Measurements from ENCODE around the gene BAK1. TPM values are rescaled to one million over a fixed set of nuclear protein-coding genes. Genes with fewer than 3 reads are reported as not detected.

The BAK1 gene
- total and polyA plus RNA-seq, 2 of the 4 experiments (the other 2 are of a cell fraction), result 12.0 to 19.0 TPM

GRCh38 chr6:33534702-33535101 is 45.4 kb downstream of the BAK1 start:
- no peak overlapping the region for H2BK15ac ChIP-seq (ENCODE audit: low read depth, low read length)
- ChIA-PET POLR2A (ENCODE audit: unreplicated experiment) (no interaction called here), CTCF (no interaction called here)
- no peak overlapping the region for H3K4me3 ChIP-seq (ENCODE audit: insufficient read depth, low read depth, low read length)
- no peak overlapping the region for H3K4ac ChIP-seq (ENCODE audit: low read depth, low read length)
- no peak overlapping the region for H3K23ac ChIP-seq (ENCODE audit: low read depth, low read length)
- no peak overlapping the region for H4K91ac ChIP-seq (ENCODE audit: insufficient read depth, low read depth, low read length)
- no peak overlapping the region for H2AFZ ChIP-seq (replicated peaks; ENCODE audit: low read length, poor library complexity)
- no peak overlapping the region for H3K14ac ChIP-seq (replicated peaks; ENCODE audit: low read depth, low read length)
- H2BK20ac ChIP-seq (ENCODE audit: low read depth, low read length), result no peak overlapping the region
- H3K56ac ChIP-seq (ENCODE audit: extremely low read depth, insufficient read depth, low read length), result no peak overlapping the region
- no CpG with 5 or more reads among the region's 3 CpGs for WGBS, 2 experiments (ENCODE audit: extremely low coverage in 2 of 2, insufficient read length in 1 of 2)
- peaks cover 5% of the 10 kb centered on the region for H3K27me3 ChIP-seq (ENCODE audit: control insufficient read depth, insufficient read depth, low read length)
- no peaks in the 10 kb centered on the region for H4K20me1 ChIP-seq (ENCODE audit: insufficient read depth, low read length)
- dilution Hi-C loops (cut with HindIII; ENCODE audit: low sequenced_read_pairs, unreplicated experiment) (no loop called here), intact Hi-C loops (cut with micrococcal nuclease) (no loop called here), in situ Hi-C loops (cut with MboI; ENCODE audit: low sequenced_read_pairs) (no loop called here)
- H3K9me3 ChIP-seq (ENCODE audit: control insufficient read depth, insufficient read depth, low read length), result no peaks in the 10 kb centered on the region
- H3K36me3 ChIP-seq (ENCODE audit: control insufficient read depth, insufficient read depth, low read length), result no peaks in the 10 kb centered on the region
- no peak overlapping the region for H2AK5ac ChIP-seq (ENCODE audit: low read depth, low read length)
- no TSS peak for BruUV-seq (replicated peaks)
- H3K18ac ChIP-seq (ENCODE audit: low read depth, low read length), result no peak overlapping the region
- no peaks in the 10 kb centered on the region for H3K4me1 ChIP-seq (ENCODE audit: control insufficient read depth, insufficient read depth, low read length)
- no peak overlapping the region for H2BK120ac ChIP-seq (ENCODE audit: low read depth, low read length)
- H3K79me1 ChIP-seq (ENCODE audit: low read depth in 1 of 2, low read length in 2 of 2), result no peaks in the 10 kb centered on the region
- no peak overlapping the region for H2AK9ac ChIP-seq (replicated peaks; ENCODE audit: low read depth, low read length, poor library complexity)
- no peak overlapping the region for H3K4me2 ChIP-seq (ENCODE audit: low read depth, low read length)
- H2BK5ac ChIP-seq (ENCODE audit: low read depth, low read length, poor library complexity, severe bottlenecking), result no peak overlapping the region
- no peak overlapping the region for H3K9ac ChIP-seq (ENCODE audit: low read depth, low read length)
- no peaks in the 10 kb centered on the region for H3K9me1 ChIP-seq (ENCODE audit: insufficient read depth, low read length)
- H3K27ac ChIP-seq (ENCODE audit: insufficient read depth, low read length), result no peak overlapping the region
- no peak for ATAC-seq (ENCODE audit: low read depth)
- TF ChIP-seq USF2 (IDR thresholded peaks at IDR 0.05; ENCODE audit: low read depth, low read length), result no peak
- TF ChIP-seq MXI1 (IDR thresholded peaks at IDR 0.05; ENCODE audit: borderline replicate concordance, low read depth, low read length), result no peak
- TF ChIP-seq BHLHE40 (IDR thresholded peaks at IDR 0.05; ENCODE audit: low read depth, low read length), result no peak
- TF ChIP-seq POLR2A (IDR thresholded peaks at IDR 0.05; ENCODE audit: low read depth, low read length), result no peak
- no peak for TF ChIP-seq RAD21 (IDR thresholded peaks at IDR 0.05; ENCODE audit: low read length)
- no peak for TF ChIP-seq RCOR1 (IDR thresholded peaks at IDR 0.05; ENCODE audit: insufficient replicate concordance, low read length)
- TF ChIP-seq MAZ (IDR thresholded peaks at IDR 0.05; ENCODE audit: borderline replicate concordance, low read depth, low read length), result no peak
- no peak for TF ChIP-seq CEBPB (IDR thresholded peaks at IDR 0.05; ENCODE audit: low read depth, low read length)
- no peak for TF ChIP-seq FOS (IDR thresholded peaks at IDR 0.05; ENCODE audit: low read depth, low read length)
- TF ChIP-seq MAFK (IDR thresholded peaks at IDR 0.05; ENCODE audit: low read depth, low read length), result no peak
- TF ChIP-seq ELK1 (IDR thresholded peaks at IDR 0.05; ENCODE audit: borderline replicate concordance, low read depth, low read length), result no peak
- TF ChIP-seq CTCF (conservative IDR thresholded peaks at IDR 0.05; ENCODE audit: low read depth, low read length), result no peak
- no peak for TF ChIP-seq CHD1 (IDR thresholded peaks at IDR 0.05; ENCODE audit: low read depth, low read length)
- no peak for TF ChIP-seq RFX5 (IDR thresholded peaks at IDR 0.05; ENCODE audit: low read depth, low read length)
- TF ChIP-seq NFE2L2 (IDR thresholded peaks at IDR 0.05; ENCODE audit: low read depth, low read length), result no peak
- TF ChIP-seq SMC3 (IDR thresholded peaks at IDR 0.05; ENCODE audit: low read depth, low read length), result no peak
- DNase-seq, result no peak
- no peak overlapping the region for H4K5ac ChIP-seq (ENCODE audit: low read depth, low read length)
- H4K8ac ChIP-seq (ENCODE audit: low read depth in 2 of 2, low read length in 2 of 2), result no peak overlapping the region
